ENCODE data around the gene TXNDC2.

Gene TXNDC2

DNA sequence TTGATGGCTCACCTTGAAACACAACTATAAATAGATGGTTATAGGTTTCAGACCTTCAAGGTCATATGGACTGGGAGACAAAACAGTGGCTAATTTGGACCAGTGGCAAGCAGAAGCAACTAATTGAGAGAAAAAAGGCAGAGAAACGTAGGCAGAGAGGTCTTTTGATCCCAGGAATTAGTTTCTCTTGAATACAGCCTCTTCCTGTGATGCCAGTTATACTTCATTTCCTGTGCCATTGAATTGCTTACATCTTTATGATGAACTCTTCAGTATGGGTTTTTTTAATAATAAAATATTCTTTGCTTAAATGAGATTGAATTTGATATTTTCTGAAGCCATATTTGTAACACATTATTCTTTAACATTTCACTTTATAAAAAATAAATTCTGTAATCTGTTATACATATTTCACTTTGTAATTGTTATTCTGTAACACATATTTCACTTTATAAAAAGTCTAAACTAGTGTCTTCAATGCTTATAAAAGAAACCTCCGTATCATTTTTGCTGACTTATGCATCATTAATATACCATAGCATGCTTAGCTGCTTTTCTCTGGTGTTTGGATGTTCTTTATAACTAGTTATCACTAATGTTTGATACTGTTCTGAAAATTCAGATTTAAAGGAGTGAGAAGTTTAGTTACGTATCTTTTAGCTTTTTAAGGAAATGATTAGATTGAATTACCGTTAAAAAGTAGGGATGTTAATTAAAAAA lies 37.0 kb downstream of the TXNDC2 start:
- Mint-ChIP-seq H3K27me3 (no peaks in the 10 kb centered on the region), H3K27ac (no peak overlapping the region), H3K4me3 (no peak overlapping the region), H3K9me3 (no peaks in the 10 kb centered on the region), H3K36me3 (ENCODE audit: low read depth) (no peaks in the 10 kb centered on the region), H3K4me1 (ENCODE audit: low read depth) (peaks cover 58% of the 10 kb centered on the region)

DNA sequence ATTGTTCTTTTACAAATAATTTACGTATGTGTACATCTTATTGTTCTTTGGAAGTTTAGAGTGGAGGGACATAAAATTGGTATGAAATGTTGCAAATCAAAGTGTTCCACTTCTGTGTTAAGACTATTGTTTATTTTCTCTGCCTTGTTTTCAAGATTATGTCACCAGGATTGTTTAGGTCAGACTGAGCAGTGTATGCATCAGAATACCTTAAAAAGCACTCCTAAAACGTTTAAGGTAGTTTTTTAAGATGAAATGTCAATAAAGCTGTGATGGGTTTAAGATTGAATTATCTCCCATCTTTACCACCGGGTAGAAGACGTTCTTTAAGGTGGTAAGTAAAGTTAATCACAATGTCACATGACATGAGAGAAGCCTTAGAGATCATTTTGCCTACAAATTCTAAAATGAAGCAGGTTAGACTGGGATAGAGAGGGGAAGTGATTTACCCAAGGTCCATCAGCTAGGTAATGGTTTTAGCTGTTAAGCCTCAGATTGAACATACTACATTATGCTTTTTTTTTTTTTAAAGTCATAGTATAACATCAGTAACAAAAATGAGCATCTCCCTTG lies 38.7 kb downstream of the TXNDC2 start:
- Mint-ChIP-seq H3K4me1 (ENCODE audit: low read depth) (peaks cover 73% of the 10 kb centered on the region), H3K9me3 (no peaks in the 10 kb centered on the region), H3K4me3 (no peak overlapping the region), H3K27ac (peak overlapping the region; percentile 34), H3K36me3 (ENCODE audit: low read depth) (no peaks in the 10 kb centered on the region), H3K27me3 (no peaks in the 10 kb centered on the region)

- Mint-ChIP-seq H3K27ac (no peak overlapping the region), H3K27me3 (no peaks in the 10 kb centered on the region), H3K9me3 (no peaks in the 10 kb centered on the region), H3K4me3 (no peak overlapping the region), H3K4me1 (ENCODE audit: low read depth) (peaks cover 78% of the 10 kb centered on the region), H3K36me3 (ENCODE audit: low read depth) (no peaks in the 10 kb centered on the region)
These were observed 39.6 kb downstream of the TXNDC2 start for GRCh38 chr18:9925369-9925768.

DNA sequence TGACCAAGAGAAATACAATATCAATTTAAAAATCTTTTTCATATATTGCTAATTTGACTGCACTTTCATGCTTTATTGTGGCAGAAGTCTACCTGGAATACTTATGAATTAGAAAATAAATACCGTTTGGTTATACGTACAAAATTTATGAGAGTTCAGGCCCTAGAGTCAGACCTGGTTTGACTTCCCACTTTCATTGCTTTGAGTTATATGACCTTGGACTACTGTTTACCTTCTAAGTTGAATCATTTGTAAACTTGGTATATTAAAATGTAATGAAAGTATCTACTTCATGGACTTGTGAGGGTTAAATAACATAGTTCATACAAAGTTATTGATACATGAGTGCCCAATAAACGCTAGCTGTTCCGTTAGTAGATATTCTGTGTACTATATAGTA lies 40.0 kb downstream of the TXNDC2 start:
- no peak overlapping the region for H3K27ac Mint-ChIP-seq
- H3K4me3 Mint-ChIP-seq, result no peak overlapping the region
- no peaks in the 10 kb centered on the region for H3K9me3 Mint-ChIP-seq
- H3K4me1 Mint-ChIP-seq (ENCODE audit: low read depth), result peaks cover 80% of the 10 kb centered on the region
- H3K36me3 Mint-ChIP-seq (ENCODE audit: low read depth), result no peaks in the 10 kb centered on the region
- H3K27me3 Mint-ChIP-seq, result no peaks in the 10 kb centered on the region

GRCh38 chr18:9926223-9926894 lies 40.6 kb downstream of the TXNDC2 start:
- Mint-ChIP-seq H3K4me1 (ENCODE audit: low read depth) (peaks cover 84% of the 10 kb centered on the region), H3K27me3 (no peaks in the 10 kb centered on the region), H3K27ac (peak overlapping the region; percentile 63), H3K9me3 (no peaks in the 10 kb centered on the region), H3K36me3 (ENCODE audit: low read depth) (peaks cover 4% of the 10 kb centered on the region), H3K4me3 (no peak overlapping the region)

- Mint-ChIP-seq H3K4me1 (ENCODE audit: low read depth) (peaks cover 87% of the 10 kb centered on the region), H3K4me3 (no peak overlapping the region), H3K27ac (no peak overlapping the region), H3K9me3 (no peaks in the 10 kb centered on the region), H3K27me3 (no peaks in the 10 kb centered on the region), H3K36me3 (ENCODE audit: low read depth) (peaks cover 10% of the 10 kb centered on the region)
These were observed 41.2 kb downstream of the TXNDC2 start for GRCh38 chr18:9926977-9927376.

DNA sequence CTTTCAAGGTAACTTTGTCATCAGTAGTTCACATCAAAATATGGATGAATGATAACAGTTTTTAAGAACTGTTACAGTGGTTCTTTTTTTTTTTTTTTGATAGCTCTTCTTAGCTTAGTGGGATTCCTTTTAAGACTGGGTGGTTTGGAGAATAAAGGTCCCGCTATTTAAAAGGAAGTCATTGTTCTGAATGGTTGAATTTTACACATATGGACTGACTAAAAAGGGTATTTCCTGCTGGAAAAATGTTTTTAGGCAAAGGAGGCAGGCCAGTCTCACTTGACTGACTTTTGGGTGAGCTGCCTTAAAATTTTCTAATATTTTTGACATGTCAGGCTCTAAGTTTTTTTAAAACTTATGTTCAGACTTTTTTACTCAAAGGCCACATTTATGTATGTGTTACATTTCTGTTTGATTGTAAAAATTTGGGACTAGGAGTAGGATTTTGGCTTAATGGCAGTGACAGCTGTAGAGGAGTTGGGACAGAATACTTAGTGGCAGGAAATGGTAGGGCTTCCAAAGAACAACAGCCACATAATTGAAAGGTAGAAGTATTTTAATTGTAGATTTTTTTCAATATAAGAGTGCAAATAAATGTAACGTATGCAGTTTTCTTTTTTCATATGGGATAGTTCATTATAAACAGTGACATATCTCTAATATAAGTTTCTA lies 41.8 kb downstream of the TXNDC2 start:
- no peak overlapping the region for H3K27ac Mint-ChIP-seq
- no peak overlapping the region for H3K4me3 Mint-ChIP-seq
- no peaks in the 10 kb centered on the region for H3K27me3 Mint-ChIP-seq
- no peaks in the 10 kb centered on the region for H3K9me3 Mint-ChIP-seq
- H3K4me1 Mint-ChIP-seq (ENCODE audit: low read depth), result peaks cover 86% of the 10 kb centered on the region
- H3K36me3 Mint-ChIP-seq (ENCODE audit: low read depth), result peaks cover 15% of the 10 kb centered on the region

DNA sequence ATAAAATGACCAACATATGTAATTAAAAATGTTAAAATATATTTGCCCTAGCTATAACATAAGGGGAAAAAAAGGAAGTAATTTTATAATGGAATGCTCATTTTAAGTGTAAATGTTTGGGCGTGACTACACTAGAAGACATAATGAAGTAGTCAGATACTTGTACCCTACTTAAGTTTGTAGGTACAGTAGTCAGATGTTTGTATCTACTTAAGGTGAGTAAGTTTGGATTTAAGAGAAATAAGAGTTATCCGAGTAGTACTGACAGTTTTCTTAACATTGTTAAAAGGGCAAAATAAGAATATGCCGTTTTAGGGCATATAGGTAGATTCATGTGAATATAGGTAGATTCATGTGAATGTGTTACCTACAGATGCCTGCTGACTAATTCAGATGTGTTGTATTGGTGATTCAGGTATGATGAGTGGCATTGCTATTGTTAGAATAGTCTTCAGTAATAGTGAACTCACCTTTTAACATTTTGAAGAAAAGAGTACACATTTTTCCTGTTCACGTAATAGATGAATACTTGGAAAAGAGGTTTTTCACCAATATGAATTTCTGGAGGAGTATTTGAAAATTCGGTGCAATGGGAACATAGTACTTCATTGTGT lies 43.0 kb downstream of the TXNDC2 start:
- Mint-ChIP-seq H3K27me3 (no peaks in the 10 kb centered on the region), H3K27ac (peak overlapping the region; percentile 31), H3K4me3 (no peak overlapping the region), H3K4me1 (ENCODE audit: low read depth) (peaks cover 75% of the 10 kb centered on the region), H3K36me3 (ENCODE audit: low read depth) (peaks cover 26% of the 10 kb centered on the region), H3K9me3 (no peaks in the 10 kb centered on the region)

DNA sequence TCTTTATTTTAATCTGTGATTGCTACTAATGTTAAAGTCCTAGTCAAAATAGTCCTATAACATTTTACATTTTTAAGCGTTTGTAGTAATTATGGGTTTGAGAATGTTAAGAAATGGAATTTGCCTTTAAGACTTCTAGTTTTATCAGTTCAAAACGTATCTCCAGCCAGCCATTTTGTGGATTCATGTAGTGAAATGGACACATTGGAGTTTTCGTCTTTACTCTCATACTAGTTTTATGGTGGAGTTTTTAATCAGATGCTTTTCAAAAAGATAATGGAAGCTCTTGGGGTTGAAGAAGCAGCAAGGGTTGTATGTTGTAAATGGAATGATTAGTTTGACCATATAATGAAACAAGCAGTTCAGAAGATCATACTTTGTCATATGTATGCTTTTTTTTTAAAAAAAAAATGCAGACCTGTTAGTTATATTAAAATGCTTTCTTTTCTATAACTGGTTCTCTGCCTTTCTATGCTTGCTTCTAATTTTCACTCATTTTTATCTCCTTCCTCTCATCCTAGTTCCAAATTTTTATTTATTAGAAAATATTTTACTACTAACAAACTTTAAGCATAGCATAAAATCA lies 44.6 kb downstream of the TXNDC2 start:
- no peaks in the 10 kb centered on the region for H3K27me3 Mint-ChIP-seq
- no peak overlapping the region for H3K4me3 Mint-ChIP-seq
- peaks cover 59% of the 10 kb centered on the region for H3K4me1 Mint-ChIP-seq (ENCODE audit: low read depth)
- H3K36me3 Mint-ChIP-seq (ENCODE audit: low read depth), result peaks cover 32% of the 10 kb centered on the region
- H3K27ac Mint-ChIP-seq, result no peak overlapping the region
- H3K9me3 Mint-ChIP-seq, result no peaks in the 10 kb centered on the region

GRCh38 chr18:9931146-9931545 lies 45.4 kb downstream of the TXNDC2 start:
- H3K9me3 Mint-ChIP-seq, result no peaks in the 10 kb centered on the region
- no peaks in the 10 kb centered on the region for H3K27me3 Mint-ChIP-seq
- H3K27ac Mint-ChIP-seq, result no peak overlapping the region
- peaks cover 34% of the 10 kb centered on the region for H3K36me3 Mint-ChIP-seq (ENCODE audit: low read depth)
- peaks cover 52% of the 10 kb centered on the region for H3K4me1 Mint-ChIP-seq (ENCODE audit: low read depth)
- H3K4me3 Mint-ChIP-seq, result no peak overlapping the region

- Mint-ChIP-seq H3K4me1 (ENCODE audit: low read depth) (peaks cover 46% of the 10 kb centered on the region), H3K27me3 (no peaks in the 10 kb centered on the region), H3K4me3 (no peak overlapping the region), H3K27ac (peak overlapping the region; percentile 11), H3K36me3 (ENCODE audit: low read depth) (peaks cover 38% of the 10 kb centered on the region), H3K9me3 (no peaks in the 10 kb centered on the region)
These were observed 45.9 kb downstream of the TXNDC2 start for GRCh38 chr18:9931678-9932077.

DNA sequence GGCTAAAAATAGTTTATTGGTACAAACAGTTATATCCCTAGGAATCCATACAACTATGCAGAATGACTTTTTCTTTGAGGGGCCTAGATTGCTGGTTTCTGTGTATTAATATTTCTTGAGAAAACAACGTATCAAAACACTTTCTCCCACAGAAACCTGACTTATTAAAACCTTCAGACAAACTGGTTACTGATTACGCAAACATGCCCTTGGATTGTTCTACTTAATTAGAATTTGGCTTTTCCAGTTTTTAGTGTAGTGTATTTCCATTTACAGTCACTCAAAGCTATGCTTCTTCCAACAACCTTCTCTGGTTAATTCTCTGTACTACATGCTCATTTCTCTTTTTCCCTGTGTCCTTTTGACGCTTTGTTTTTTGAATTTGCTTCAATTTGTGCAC lies 48.1 kb downstream of the TXNDC2 start:
- H3K36me3 Mint-ChIP-seq (ENCODE audit: low read depth), result peaks cover 54% of the 10 kb centered on the region
- no peaks in the 10 kb centered on the region for H3K9me3 Mint-ChIP-seq
- H3K27ac Mint-ChIP-seq, result peak overlapping the region; percentile 56
- H3K27me3 Mint-ChIP-seq, result no peaks in the 10 kb centered on the region
- H3K4me3 Mint-ChIP-seq, result no peak overlapping the region
- H3K4me1 Mint-ChIP-seq (ENCODE audit: low read depth), result peaks cover 26% of the 10 kb centered on the region

- Mint-ChIP-seq H3K27me3 (no peaks in the 10 kb centered on the region), H3K4me3 (no peak overlapping the region), H3K9me3 (no peaks in the 10 kb centered on the region), H3K36me3 (ENCODE audit: low read depth) (peaks cover 55% of the 10 kb centered on the region), H3K4me1 (ENCODE audit: low read depth) (peaks cover 22% of the 10 kb centered on the region), H3K27ac (peak overlapping the region; percentile 56)
These were observed 48.5 kb downstream of the TXNDC2 start for GRCh38 chr18:9934274-9934673.
